Measurements from ENCODE around the gene PNMA8B. TPM values are rescaled to one million over a fixed set of nuclear protein-coding genes. Genes with fewer than 3 reads are reported as not detected.
A peak's percentile ranks its signal among the peaks of the same experiment; 100 is the strongest.

The PNMA8B gene
- total RNA-seq, 2 donors from 2014 or later: 3.1 to 5.9 TPM

- Histone ChIP-seq H3K27ac (ENCODE audit: low read depth, low read length) (no peak overlapping the region), H3K4me1 (ENCODE audit: control insufficient read depth, insufficient read depth, low read length) (peaks cover 7% of the 10 kb centered on the region), H3K4me3 (ENCODE audit: low read length) (no peak overlapping the region), H3K27me3 (ENCODE audit: control insufficient read depth, insufficient read depth, low read length, poor library complexity, severe bottlenecking) (no peaks in the 10 kb centered on the region), H3K36me3 (ENCODE audit: control insufficient read depth, insufficient read depth, low read length) (peaks cover 5% of the 10 kb centered on the region), H3K9me3 (ENCODE audit: control insufficient read depth, low read length) (no peaks in the 10 kb centered on the region), H3K9ac (ENCODE audit: extremely low read depth, low read length, poor library complexity, severe bottlenecking) (no peak overlapping the region)
- H3K4me1 Mint-ChIP-seq: peaks cover 6% of the 10 kb centered on the region
- no peak overlapping the region for H3K4me3 Mint-ChIP-seq
- H3K9me3 Mint-ChIP-seq: no peaks in the 10 kb centered on the region
- TF ChIP-seq, protein P1, sequence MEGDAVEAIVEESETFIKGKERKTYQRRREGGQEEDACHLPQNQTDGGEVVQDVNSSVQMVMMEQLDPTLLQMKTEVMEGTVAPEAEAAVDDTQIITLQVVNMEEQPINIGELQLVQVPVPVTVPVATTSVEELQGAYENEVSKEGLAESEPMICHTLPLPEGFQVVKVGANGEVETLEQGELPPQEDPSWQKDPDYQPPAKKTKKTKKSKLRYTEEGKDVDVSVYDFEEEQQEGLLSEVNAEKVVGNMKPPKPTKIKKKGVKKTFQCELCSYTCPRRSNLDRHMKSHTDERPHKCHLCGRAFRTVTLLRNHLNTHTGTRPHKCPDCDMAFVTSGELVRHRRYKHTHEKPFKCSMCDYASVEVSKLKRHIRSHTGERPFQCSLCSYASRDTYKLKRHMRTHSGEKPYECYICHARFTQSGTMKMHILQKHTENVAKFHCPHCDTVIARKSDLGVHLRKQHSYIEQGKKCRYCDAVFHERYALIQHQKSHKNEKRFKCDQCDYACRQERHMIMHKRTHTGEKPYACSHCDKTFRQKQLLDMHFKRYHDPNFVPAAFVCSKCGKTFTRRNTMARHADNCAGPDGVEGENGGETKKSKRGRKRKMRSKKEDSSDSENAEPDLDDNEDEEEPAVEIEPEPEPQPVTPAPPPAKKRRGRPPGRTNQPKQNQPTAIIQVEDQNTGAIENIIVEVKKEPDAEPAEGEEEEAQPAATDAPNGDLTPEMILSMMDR (conservative IDR thresholded peaks at IDR 0.05): no peak
- H3K27ac Mint-ChIP-seq: no peak overlapping the region
- peaks cover 2% of the 10 kb centered on the region for H3K27me3 Mint-ChIP-seq (ENCODE audit: insufficient read depth)
- no peak for DNase-seq
- peaks cover 8% of the 10 kb centered on the region for H3K36me3 Mint-ChIP-seq (ENCODE audit: low read depth)
- 92 to 97% methylated on average over 8 of the region's 8 CpGs for WGBS, 2 experiments (ENCODE audit: insufficient coverage in 1 of 2, insufficient read length in 1 of 2)
Measured at GRCh38 chr19:46474211-46474610, 21.5 kb downstream of the PNMA8B start.

DNA sequence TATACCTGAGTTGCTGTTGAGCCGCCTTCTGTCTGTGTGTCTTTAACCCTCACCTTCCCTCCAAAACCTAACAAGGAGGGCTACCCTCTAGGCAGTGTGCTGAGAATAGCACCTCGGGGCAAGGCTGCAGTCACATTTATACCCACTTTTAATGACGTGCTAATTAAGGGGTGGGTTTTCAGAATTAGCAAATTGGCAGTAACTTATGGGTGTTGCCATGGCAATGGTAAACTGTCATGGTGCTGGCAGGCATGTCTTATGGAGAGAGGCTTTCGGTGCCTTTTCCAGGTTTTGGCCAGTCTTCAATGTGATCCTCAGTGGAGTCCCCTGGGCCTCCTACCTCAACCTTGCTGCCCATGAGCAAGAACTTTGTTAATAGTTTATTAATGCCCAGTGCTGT, 23.1 kb downstream of the PNMA8B start:
- Histone ChIP-seq H3K4me3 (ENCODE audit: low read length) (no peak overlapping the region), H3K4me1 (ENCODE audit: control insufficient read depth, insufficient read depth, low read length) (peaks cover 7% of the 10 kb centered on the region), H3K9me3 (ENCODE audit: control insufficient read depth, low read length) (no peaks in the 10 kb centered on the region), H3K27ac (ENCODE audit: low read depth, low read length) (no peak overlapping the region), H3K27me3 (ENCODE audit: control insufficient read depth, insufficient read depth, low read length, poor library complexity, severe bottlenecking) (no peaks in the 10 kb centered on the region), H3K9ac (ENCODE audit: extremely low read depth, low read length, poor library complexity, severe bottlenecking) (no peak overlapping the region), H3K36me3 (ENCODE audit: control insufficient read depth, insufficient read depth, low read length) (peaks cover 16% of the 10 kb centered on the region)
- Mint-ChIP-seq H3K27ac (no peak overlapping the region), H3K9me3 (no peaks in the 10 kb centered on the region), H3K4me1 (peaks cover 6% of the 10 kb centered on the region), H3K27me3 (ENCODE audit: insufficient read depth) (peaks cover 2% of the 10 kb centered on the region), H3K4me3 (no peak overlapping the region), H3K36me3 (ENCODE audit: low read depth) (peaks cover 18% of the 10 kb centered on the region)
- TF ChIP-seq, protein P1 (conservative IDR thresholded peaks at IDR 0.05): no peak
- 88 to 95% methylated on average over 4 of the region's 4 CpGs for WGBS, 2 experiments (ENCODE audit: insufficient coverage in 1 of 2, insufficient read length in 1 of 2)
- DNase-seq: no peak

DNA sequence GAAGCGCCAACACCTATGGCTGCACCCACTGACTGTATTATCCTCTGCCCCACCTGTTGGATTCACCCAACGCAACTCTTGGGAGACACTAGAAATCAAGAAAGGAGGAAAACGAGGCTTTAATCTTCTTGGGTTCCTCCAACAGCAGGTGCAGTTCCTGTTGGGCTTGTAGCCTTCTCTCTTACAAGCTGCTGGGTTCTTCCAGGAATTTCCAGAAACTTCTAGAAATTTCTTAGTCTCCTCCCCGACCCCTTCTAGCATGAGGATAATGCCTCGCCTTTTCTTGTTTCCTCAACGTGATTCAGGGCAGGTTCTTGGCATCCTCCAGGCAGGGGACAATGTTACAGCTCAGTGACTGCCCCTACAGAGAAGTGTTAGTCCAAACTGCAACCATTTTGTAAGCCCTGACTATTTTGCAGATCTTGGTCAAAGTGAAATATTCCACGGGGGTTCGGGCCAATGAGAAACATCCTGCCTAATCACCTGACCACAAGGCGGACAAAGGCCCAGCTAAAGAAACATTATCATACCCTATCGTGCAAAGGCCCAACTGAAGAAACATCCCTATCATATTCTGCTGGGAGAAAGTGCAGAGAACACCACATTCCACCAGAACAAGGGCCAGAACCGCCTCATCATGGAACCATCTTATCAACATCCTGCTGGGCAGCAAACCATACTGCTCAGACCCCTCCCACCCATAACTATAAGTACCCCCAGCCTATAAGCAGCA, 23.7 kb downstream of the PNMA8B start:
- H3K4me1 Mint-ChIP-seq: peaks cover 6% of the 10 kb centered on the region
- no peaks in the 10 kb centered on the region for H3K9me3 Mint-ChIP-seq
- peaks cover 23% of the 10 kb centered on the region for H3K36me3 Mint-ChIP-seq (ENCODE audit: low read depth)
- 67 to 70% methylated on average over 7 to 11 of the region's 11 CpGs for whole genome bisulfite sequencing, 2 experiments (ENCODE audit: insufficient coverage in 1 of 2, insufficient read length in 1 of 2)
- Histone ChIP-seq H3K9ac (ENCODE audit: extremely low read depth, low read length, poor library complexity, severe bottlenecking) (peak overlapping the region; percentile 82), H3K27ac (ENCODE audit: low read depth, low read length) (peak overlapping the region; percentile 77), H3K4me1 (ENCODE audit: control insufficient read depth, insufficient read depth, low read length) (peaks cover 7% of the 10 kb centered on the region), H3K27me3 (ENCODE audit: control insufficient read depth, insufficient read depth, low read length, poor library complexity, severe bottlenecking) (no peaks in the 10 kb centered on the region), H3K36me3 (ENCODE audit: control insufficient read depth, insufficient read depth, low read length) (peaks cover 19% of the 10 kb centered on the region), H3K4me3 (ENCODE audit: low read length) (peak overlapping the region; percentile 92), H3K9me3 (ENCODE audit: control insufficient read depth, low read length) (no peaks in the 10 kb centered on the region)
- TF ChIP-seq, protein P1 (conservative IDR thresholded peaks at IDR 0.05): no peak
- no peak overlapping the region for H3K27ac Mint-ChIP-seq
- H3K27me3 Mint-ChIP-seq (ENCODE audit: insufficient read depth): peaks cover 2% of the 10 kb centered on the region
- DNase-seq: no peak
- peak overlapping the region; percentile 65 for H3K4me3 Mint-ChIP-seq
